IMR-90 (cell line): ENCODE data around the gene SLC47A2. TPM values are rescaled to one million over a fixed set of nuclear protein-coding genes. Genes with fewer than 3 reads are reported as not detected.

Experiments used
- ATAC-seq: fragments of 200-7000 bp; cut with Tn5 transposase; 2 replicates; pipeline ENCODE4 v1.9.1; 2020; ENCODE audit warnings: low read depth, mild to moderate bottlenecking, moderate library complexity
- BruUV-seq: library from RNA; stranded (reverse); fragments of 400-500 nt; replicated peaks from 2 replicates; lab custom pipeline; 2021; lab: Mats Ljungman, UMichigan
- CTCF ChIA-PET: fragments of 300-600 bp; formaldehyde crosslinking; extraction: SDS; loops from one replicate; lab custom pipeline; 2021; ENCODE audit warnings: antibody characterized with exemption; lab: Yijun Ruan, JAX
- POLR2A ChIA-PET: fragments of 300-600 bp; sonication (Branson Sonifier 250); formaldehyde crosslinking; loops from one replicate; lab custom pipeline; 2022; ENCODE audit warnings: antibody characterized with exemption; ENCODE audit not compliant: unreplicated experiment; lab: Charles Lee
- DNase-seq: peaks from one replicate; pipeline ENCODE4 v3.0.0; 2013
- H2AFZ ChIP-seq: replicated peaks from 2 replicates; pipeline ENCODE3; 2013; ENCODE audit warnings: low read length, mild to moderate bottlenecking; ENCODE audit not compliant: poor library complexity
- H2AK5ac ChIP-seq: 2 replicates; pipeline ENCODE4 v1.6.1; 2013; ENCODE audit warnings: low read depth, low read length, inconsistent platforms
- H2AK9ac ChIP-seq: replicated peaks from 2 replicates; pipeline ENCODE3; 2013; ENCODE audit warnings: mild to moderate bottlenecking, low read depth, low read length, moderate library complexity; ENCODE audit not compliant: poor library complexity
- H2BK120ac ChIP-seq: 2 replicates; pipeline ENCODE4 v1.6.1; 2013; ENCODE audit warnings: low read depth, low read length, inconsistent platforms
- H2BK15ac ChIP-seq: 3 replicates; pipeline ENCODE4 v1.6.1; 2013; ENCODE audit warnings: low read depth, low read length, inconsistent platforms
- H2BK20ac ChIP-seq: 2 replicates; pipeline ENCODE4 v1.6.1; 2013; ENCODE audit warnings: low read depth, mild to moderate bottlenecking, inconsistent platforms, low read length, moderate library complexity
- H2BK5ac ChIP-seq: 2 replicates; pipeline ENCODE4 v1.6.1; 2013; ENCODE audit warnings: mild to moderate bottlenecking, low read depth, low read length, inconsistent platforms; ENCODE audit not compliant: poor library complexity, severe bottlenecking
- H3K14ac ChIP-seq: replicated peaks from 2 replicates; pipeline ENCODE4 v1.6.1; 2013; ENCODE audit warnings: low read depth, low read length, inconsistent platforms
- H3K18ac ChIP-seq: 2 replicates; pipeline ENCODE4 v1.6.1; 2013; ENCODE audit warnings: low read depth, low read length, control low read depth
- H3K23ac ChIP-seq: 2 replicates; pipeline ENCODE4 v1.6.1; 2013; ENCODE audit warnings: low read depth, low read length, inconsistent platforms
- H3K27ac ChIP-seq: 2 replicates; pipeline ENCODE4 v1.5.1; 2013; ENCODE audit warnings: mild to moderate bottlenecking, control low read depth, low read length; ENCODE audit not compliant: insufficient read depth
- H3K27me3 ChIP-seq: 2 replicates; pipeline ENCODE4 v1.6.1; 2013; ENCODE audit warnings: low read length; ENCODE audit not compliant: control insufficient read depth, insufficient read depth
- H3K36me3 ChIP-seq: 2 replicates; pipeline ENCODE4 v1.6.1; 2013; ENCODE audit warnings: low read length, mixed read lengths; ENCODE audit not compliant: control insufficient read depth, insufficient read depth
- H3K4ac ChIP-seq: 2 replicates; pipeline ENCODE4 v1.6.1; 2013; ENCODE audit warnings: low read depth, low read length, inconsistent platforms
- H3K4me1 ChIP-seq: 2 replicates; pipeline ENCODE4 v1.6.1; 2013; ENCODE audit warnings: low read length, mixed read lengths; ENCODE audit not compliant: control insufficient read depth, insufficient read depth
- H3K4me2 ChIP-seq: 2 replicates; pipeline ENCODE4 v1.6.1; 2013; ENCODE audit warnings: low read depth, mild to moderate bottlenecking, control low read depth, low read length, moderate library complexity
- H3K4me3 ChIP-seq: 2 replicates; pipeline ENCODE4 v1.5.1; 2013; ENCODE audit warnings: low read depth, mild to moderate bottlenecking, control low read depth, low read length, moderate library complexity; ENCODE audit not compliant: insufficient read depth
- H3K56ac ChIP-seq: 2 replicates; pipeline ENCODE4 v1.6.1; 2013; ENCODE audit warnings: low read length, inconsistent platforms; ENCODE audit not compliant: insufficient read depth; ENCODE audit errors: extremely low read depth
- H3K79me1 ChIP-seq, 2 experiments: 2 replicates each; pipeline ENCODE4 v1.6.1; 2013; ENCODE audit warnings: low read length in 2 of 2, inconsistent platforms in 1 of 2, low read depth in 1 of 2
- H3K9ac ChIP-seq: 2 replicates; pipeline ENCODE4 v1.6.1; 2013; ENCODE audit warnings: low read depth, low read length, control low read depth
- H3K9me1 ChIP-seq: 2 replicates; pipeline ENCODE4 v1.6.1; 2013; ENCODE audit warnings: low read length, inconsistent platforms; ENCODE audit not compliant: insufficient read depth
- H3K9me3 ChIP-seq: 2 replicates; pipeline ENCODE4 v1.6.1; 2013; ENCODE audit warnings: low read length; ENCODE audit not compliant: control insufficient read depth, insufficient read depth
- H4K20me1 ChIP-seq: 2 replicates; pipeline ENCODE4 v1.6.1; 2013; ENCODE audit warnings: low read length, inconsistent platforms; ENCODE audit not compliant: insufficient read depth
- H4K5ac ChIP-seq: 2 replicates; pipeline ENCODE4 v1.6.1; 2013; ENCODE audit warnings: mild to moderate bottlenecking, low read depth, low read length, control low read depth
- H4K8ac ChIP-seq, 2 experiments: 2 replicates each; pipeline ENCODE4 v1.6.1; 2013; ENCODE audit warnings: low read depth in 2 of 2, low read length in 2 of 2, control low read depth in 1 of 2, inconsistent platforms in 1 of 2
- H4K91ac ChIP-seq: 2 replicates; pipeline ENCODE4 v1.6.1; 2013; ENCODE audit warnings: low read depth, low read length, inconsistent platforms; ENCODE audit not compliant: insufficient read depth
- BHLHE40 ChIP-seq: fragments of 150-350 bp; IDR thresholded peaks from 2 replicates; pipeline ENCODE4 v1.6.1; 2016; ENCODE audit warnings: mild to moderate bottlenecking, low read depth, low read length
- CEBPB ChIP-seq: IDR thresholded peaks from 2 replicates; pipeline ENCODE4 v1.6.1; 2012; ENCODE audit warnings: low read depth, low read length, improper control_type of control experiment
- CHD1 ChIP-seq: IDR thresholded peaks from 2 replicates; pipeline ENCODE4 v1.6.1; 2012; ENCODE audit warnings: low read depth, low read length, improper control_type of control experiment
- ELK1 ChIP-seq: fragments of 150-350 bp; IDR thresholded peaks from 2 replicates; pipeline ENCODE4 v1.6.1; 2016; ENCODE audit warnings: low read depth, mild to moderate bottlenecking, low read length, moderate library complexity, borderline replicate concordance
- FOS ChIP-seq: fragments of 150-350 bp; IDR thresholded peaks from 2 replicates; pipeline ENCODE4 v1.6.1; 2016; ENCODE audit warnings: low read depth, low read length
- MAFK ChIP-seq: IDR thresholded peaks from 2 replicates; pipeline ENCODE4 v1.6.1; 2012; ENCODE audit warnings: low read depth, low read length, improper control_type of control experiment
- MAZ ChIP-seq: IDR thresholded peaks from 2 replicates; pipeline ENCODE4 v1.6.1; 2012; ENCODE audit warnings: low read depth, mild to moderate bottlenecking, low read length, improper control_type of control experiment, moderate library complexity, borderline replicate concordance
- MXI1 ChIP-seq: IDR thresholded peaks from 2 replicates; pipeline ENCODE4 v1.6.1; 2012; ENCODE audit warnings: low read depth, mild to moderate bottlenecking, low read length, moderate library complexity, borderline replicate concordance
- NFE2L2 ChIP-seq: fragments of 150-350 bp; IDR thresholded peaks from 2 replicates; pipeline ENCODE4 v1.6.1; 2016; ENCODE audit warnings: low read depth, mild to moderate bottlenecking, low read length
- POLR2A ChIP-seq: IDR thresholded peaks from 2 replicates; pipeline ENCODE4 v1.6.1; 2012; ENCODE audit warnings: mild to moderate bottlenecking, low read depth, low read length
- RAD21 ChIP-seq: IDR thresholded peaks from 2 replicates; pipeline ENCODE4 v1.6.1; 2012; ENCODE audit warnings: low read length, improper control_type of control experiment
- RCOR1 ChIP-seq: IDR thresholded peaks from 2 replicates; pipeline ENCODE4 v1.6.1; 2012; ENCODE audit warnings: mild to moderate bottlenecking, low read length, improper control_type of control experiment; ENCODE audit not compliant: insufficient replicate concordance
- RFX5 ChIP-seq: IDR thresholded peaks from 2 replicates; pipeline ENCODE4 v1.8.0; 2012; ENCODE audit warnings: low read depth, mild to moderate bottlenecking, low read length, moderate library complexity
- SMC3 ChIP-seq: fragments of 150-350 bp; IDR thresholded peaks from 2 replicates; pipeline ENCODE4 v1.6.1; 2016; ENCODE audit warnings: low read depth, mild to moderate bottlenecking, antibody characterized with exemption, low read length, moderate library complexity
- WGBS, 2 experiments: methylation state at CpG; one replicate each; pipeline versions ENCODE4 v1.1.5 to v1.1.7; 2013; ENCODE audit warnings: missing lambda C conversion rate in 2 of 2; ENCODE audit not compliant: insufficient read length in 1 of 2; ENCODE audit errors: extremely low coverage in 2 of 2; 5-methylcytosine and 5-hydroxymethylcytosine counted together
- dilution Hi-C: fragments of 300-500 bp; cut with HindIII; formaldehyde crosslinking; loops from one replicate; pipeline ENCODE4 v1.14.3; 2018; ENCODE audit warnings: low sequenced_read_pairs; ENCODE audit not compliant: unreplicated experiment
- in situ Hi-C: fragments of 300-500 bp; cut with MboI; formaldehyde crosslinking; loops from 3 replicates; pipeline ENCODE4 v1.14.3; 2019; ENCODE audit warnings: low sequenced_read_pairs, inconsistent platforms, mixed read lengths
- intact Hi-C: fragments of 100-400 bp; cut with micrococcal nuclease; formaldehyde crosslinking; loops from 2 replicates; pipeline ENCODE4 v1.10.0; 2022
- polyA plus RNA-seq, 3 experiments: library from polyadenylated mRNA; depleted of rRNA; stranded (reverse); fragments of >200 nt; gene quantifications; 2 replicates each; pipeline ENCODE4 v1.2.3, GENCODE V29; 2012; ENCODE audit warnings: low replicate concordance in 1 of 3
- total RNA-seq: library from RNA; depleted of rRNA; stranded (reverse); fragments of >200 nt; gene quantifications from 2 replicates; pipeline ENCODE4 v1.2.3, GENCODE V29; 2012
- TF ChIP-seq, protein P1 (sequence below): conservative IDR thresholded peaks from 2 replicates; pipeline ENCODE4 v1.5.1; 2012; ENCODE audit warnings: mild to moderate bottlenecking, low read depth, low read length, improper control_type of control experiment
- TF ChIP-seq, protein P2 (sequence below): fragments of 150-350 bp; IDR thresholded peaks from 2 replicates; pipeline ENCODE4 v1.6.1; 2017; ENCODE audit warnings: mild to moderate bottlenecking, antibody characterized with exemption, low read length, low read depth

The SLC47A2 gene
- total and polyA plus RNA-seq, 2 of the 4 experiments (the other 2 are of a cell fraction), result not detected

GRCh38 chr17:19737305-19738072, 21.1 kb upstream of the SLC47A2 start:
- Histone ChIP-seq H4K5ac (no peak overlapping the region), H3K18ac (no peak overlapping the region), H3K36me3 (no peaks in the 10 kb centered on the region), H3K9ac (no peak overlapping the region), H2BK15ac (no peak overlapping the region), H3K9me1 (no peaks in the 10 kb centered on the region), H3K56ac (no peak overlapping the region), H3K4me1 (no peaks in the 10 kb centered on the region), H2BK20ac (no peak overlapping the region), H2BK5ac (no peak overlapping the region), H4K8ac (no peak overlapping the region), H2BK120ac (no peak overlapping the region), H3K4ac (no peak overlapping the region), H4K20me1 (no peaks in the 10 kb centered on the region), H2AFZ (no peak overlapping the region), H2AK5ac (no peak overlapping the region), H2AK9ac (no peak overlapping the region), H3K9me3 (no peaks in the 10 kb centered on the region), H3K4me3 (no peak overlapping the region), H3K14ac (no peak overlapping the region), H3K27me3 (peaks cover 18% of the 10 kb centered on the region), H3K27ac (no peak overlapping the region), H3K23ac (no peak overlapping the region), H3K4me2 (no peak overlapping the region), H3K79me1 (no peaks in the 10 kb centered on the region), H4K91ac (no peak overlapping the region)
- WGBS, 2 experiments, result 50% methylated on average over 7 of the region's 15 CpGs; no CpG with 5 or more reads in 1 of the 2 experiments
- intact Hi-C loops, result no loop called here
- TF ChIP-seq POLR2A (no peak), FOS (no peak), RAD21 (no peak), NFE2L2 (no peak), ELK1 (no peak), MXI1 (no peak), SMC3 (no peak), MAFK (no peak), RCOR1 (no peak), MAZ (no peak), CHD1 (no peak), BHLHE40 (no peak), CEBPB (no peak), RFX5 (no peak)
- TF ChIP-seq, protein P1, sequence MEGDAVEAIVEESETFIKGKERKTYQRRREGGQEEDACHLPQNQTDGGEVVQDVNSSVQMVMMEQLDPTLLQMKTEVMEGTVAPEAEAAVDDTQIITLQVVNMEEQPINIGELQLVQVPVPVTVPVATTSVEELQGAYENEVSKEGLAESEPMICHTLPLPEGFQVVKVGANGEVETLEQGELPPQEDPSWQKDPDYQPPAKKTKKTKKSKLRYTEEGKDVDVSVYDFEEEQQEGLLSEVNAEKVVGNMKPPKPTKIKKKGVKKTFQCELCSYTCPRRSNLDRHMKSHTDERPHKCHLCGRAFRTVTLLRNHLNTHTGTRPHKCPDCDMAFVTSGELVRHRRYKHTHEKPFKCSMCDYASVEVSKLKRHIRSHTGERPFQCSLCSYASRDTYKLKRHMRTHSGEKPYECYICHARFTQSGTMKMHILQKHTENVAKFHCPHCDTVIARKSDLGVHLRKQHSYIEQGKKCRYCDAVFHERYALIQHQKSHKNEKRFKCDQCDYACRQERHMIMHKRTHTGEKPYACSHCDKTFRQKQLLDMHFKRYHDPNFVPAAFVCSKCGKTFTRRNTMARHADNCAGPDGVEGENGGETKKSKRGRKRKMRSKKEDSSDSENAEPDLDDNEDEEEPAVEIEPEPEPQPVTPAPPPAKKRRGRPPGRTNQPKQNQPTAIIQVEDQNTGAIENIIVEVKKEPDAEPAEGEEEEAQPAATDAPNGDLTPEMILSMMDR, result no peak
- TF ChIP-seq, protein P2, sequence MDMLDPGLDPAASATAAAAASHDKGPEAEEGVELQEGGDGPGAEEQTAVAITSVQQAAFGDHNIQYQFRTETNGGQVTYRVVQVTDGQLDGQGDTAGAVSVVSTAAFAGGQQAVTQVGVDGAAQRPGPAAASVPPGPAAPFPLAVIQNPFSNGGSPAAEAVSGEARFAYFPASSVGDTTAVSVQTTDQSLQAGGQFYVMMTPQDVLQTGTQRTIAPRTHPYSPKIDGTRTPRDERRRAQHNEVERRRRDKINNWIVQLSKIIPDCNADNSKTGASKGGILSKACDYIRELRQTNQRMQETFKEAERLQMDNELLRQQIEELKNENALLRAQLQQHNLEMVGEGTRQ, result no peak
- in situ Hi-C loops, result no loop called here
- DNase-seq, result no peak
- dilution Hi-C loops, result no loop called here
- ChIA-PET POLR2A (no interaction called here), CTCF (no interaction called here)
- no peak for ATAC-seq
- no TSS peak for BruUV-seq
